Activated CD8-positive, alpha-beta memory T cell treated with anti-CD3 and anti-CD28 coated beads for 1 hour (primary cell): ENCODE measurements around the gene CLCF1.

ENCODE experiments used
- DNase-seq, 2 donors: peaks; one replicate each; pipeline ENCODE4 v3.0.0-alpha.2; 2020; ENCODE audit warnings: low read depth in 1 of 2; ENCODE audit errors: extremely low read depth in 1 of 2

Gene CLCF1

DNA sequence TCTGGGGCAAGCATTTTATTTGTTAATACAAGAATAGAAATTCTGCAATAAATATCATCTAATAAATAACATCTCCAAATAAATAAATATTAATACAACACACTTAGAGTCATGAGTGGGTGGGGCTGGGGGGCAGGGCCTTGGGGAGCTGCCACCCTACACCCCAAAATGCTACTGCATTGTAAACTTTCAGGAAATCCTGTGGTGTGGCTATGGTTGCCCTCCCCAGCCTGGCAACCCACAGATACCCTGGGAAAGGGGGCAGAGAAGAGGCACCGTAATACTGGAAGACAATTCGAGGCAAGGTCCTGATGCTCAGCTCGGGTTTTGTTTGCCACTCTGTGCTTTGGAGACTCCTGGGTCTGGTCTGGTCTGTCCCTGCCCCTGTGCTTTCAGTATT, 9.2 kb downstream of the CLCF1 start:
- no peak for DNase-seq

DNA sequence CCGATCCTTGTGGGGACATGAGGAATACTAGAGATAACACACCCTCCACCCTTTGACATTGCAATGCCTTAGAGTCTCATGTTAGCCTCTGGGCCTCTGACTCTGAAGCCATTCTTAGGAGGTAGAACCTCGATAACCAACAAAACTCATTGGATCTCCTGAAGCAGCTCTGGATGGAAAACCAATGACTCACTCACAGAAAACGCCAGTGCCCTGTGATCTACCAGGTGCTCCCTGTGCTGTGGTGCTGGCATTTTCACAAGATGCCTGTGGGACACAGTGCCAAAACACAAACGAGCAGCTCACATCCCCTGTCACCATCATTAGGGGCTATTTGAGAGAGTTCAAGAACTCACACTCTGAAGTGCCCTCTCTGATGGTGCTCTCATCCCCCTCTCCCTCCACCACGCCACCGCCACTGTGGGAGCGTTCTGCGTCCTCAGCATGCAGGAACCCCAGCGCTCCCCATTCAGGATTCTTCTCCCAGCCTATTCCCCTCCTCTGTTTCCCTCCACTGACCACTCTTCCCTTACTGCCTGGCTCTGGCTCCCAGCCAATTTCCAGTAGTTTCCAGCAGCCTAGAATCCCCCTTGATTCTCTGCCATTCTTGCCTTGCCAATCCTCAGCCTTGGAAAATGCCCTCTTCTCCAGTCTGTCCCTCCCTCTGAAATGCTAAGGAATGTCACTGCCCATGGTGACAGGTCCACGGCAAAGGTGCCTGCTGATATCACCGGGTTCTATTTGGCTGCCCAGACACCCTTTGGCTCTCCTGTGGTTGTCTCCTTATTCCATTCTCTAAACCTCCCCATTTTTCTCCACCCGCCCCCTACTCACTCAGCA, 15.3 kb downstream of the CLCF1 start:
- no peak for DNase-seq

DNA sequence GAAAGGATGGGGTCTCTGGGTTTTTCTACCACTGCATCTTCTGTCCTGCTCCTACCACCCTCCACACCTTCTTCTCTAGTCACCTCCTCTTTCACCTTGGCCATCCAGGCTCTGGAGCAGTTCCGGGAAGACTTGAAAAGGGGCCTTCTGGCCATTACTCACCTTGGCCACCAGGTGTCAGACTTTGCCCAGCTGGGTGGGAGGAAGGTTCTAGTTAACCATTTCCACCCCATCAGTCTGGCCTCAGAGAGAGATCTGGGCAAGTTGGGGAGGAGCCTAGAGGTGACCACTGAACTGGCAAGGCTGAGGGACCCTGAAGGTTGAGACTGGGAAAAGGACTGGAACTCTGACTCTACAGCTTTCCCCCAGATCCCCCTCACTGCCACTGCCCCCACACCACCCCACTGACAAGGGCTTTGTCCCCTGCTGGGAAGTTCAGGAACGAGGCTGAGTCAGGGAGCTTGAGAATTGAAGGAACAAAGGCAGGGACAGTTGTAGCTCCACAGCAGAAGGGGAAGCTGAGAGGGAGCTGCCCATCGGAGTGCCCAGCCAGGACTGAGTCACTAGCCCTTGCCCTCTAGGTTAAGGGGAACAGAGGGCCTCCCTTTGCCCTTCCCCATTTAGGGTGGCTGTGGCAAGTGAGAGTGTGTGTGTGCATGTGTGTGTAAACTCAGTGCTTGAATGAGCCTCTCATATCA, 16.4 kb downstream of the CLCF1 start:
- DNase-seq: peak; percentile 25 to 51

DNA sequence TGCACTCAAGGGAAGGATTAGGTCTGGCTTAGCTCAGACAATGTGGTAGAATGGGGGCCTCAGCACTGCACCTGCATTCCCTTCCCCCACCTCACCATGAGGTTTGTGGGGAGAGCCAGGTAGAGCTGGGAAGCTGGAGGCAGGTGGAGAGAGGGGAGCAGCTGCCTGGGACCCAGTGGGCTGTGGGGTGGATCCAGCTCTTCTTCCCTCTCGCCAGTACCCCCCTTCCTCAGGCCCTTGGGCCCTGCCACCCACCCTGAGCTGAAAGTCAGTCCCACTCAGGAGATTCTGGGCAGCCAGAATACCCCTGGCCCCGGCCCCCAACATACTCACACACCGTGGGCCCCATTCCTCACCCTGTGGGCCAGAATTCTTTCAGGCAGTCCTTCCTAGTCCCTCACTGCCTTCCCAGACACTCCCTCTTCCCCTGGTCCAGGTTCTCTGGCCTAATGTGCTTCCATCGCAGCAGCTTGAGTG, 17.0 kb downstream of the CLCF1 start:
- DNase-seq: no peak

DNA sequence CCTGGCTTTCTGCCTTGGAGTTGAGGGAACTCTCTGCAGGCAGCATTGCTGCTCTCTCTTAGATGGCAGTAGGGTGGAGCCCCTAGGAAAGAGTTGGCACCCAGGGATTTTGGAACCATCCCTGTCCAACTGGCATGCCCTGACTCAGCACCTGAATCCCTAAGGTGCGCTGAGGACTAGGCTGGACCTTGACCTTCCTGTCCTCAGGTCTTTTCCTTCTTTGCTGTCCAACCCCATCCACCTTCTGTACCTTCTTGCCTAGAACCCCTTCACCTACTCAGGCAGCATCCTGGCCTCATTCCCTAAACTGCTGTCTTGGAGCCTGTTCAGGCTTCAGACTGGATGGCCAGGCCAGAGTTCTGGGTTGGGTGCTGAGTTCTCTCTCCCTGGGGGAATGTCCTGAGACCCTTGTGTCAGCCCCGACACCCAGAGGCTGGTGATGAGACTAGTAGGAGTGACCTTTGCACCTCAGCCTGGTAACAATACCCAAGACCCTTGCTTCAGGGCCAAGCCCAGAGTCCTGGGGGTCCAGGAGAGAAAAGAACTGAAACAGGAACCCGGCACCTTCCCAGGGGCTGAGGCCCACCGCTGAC, 17.5 kb downstream of the CLCF1 start:
- no peak for DNase-seq

DNA sequence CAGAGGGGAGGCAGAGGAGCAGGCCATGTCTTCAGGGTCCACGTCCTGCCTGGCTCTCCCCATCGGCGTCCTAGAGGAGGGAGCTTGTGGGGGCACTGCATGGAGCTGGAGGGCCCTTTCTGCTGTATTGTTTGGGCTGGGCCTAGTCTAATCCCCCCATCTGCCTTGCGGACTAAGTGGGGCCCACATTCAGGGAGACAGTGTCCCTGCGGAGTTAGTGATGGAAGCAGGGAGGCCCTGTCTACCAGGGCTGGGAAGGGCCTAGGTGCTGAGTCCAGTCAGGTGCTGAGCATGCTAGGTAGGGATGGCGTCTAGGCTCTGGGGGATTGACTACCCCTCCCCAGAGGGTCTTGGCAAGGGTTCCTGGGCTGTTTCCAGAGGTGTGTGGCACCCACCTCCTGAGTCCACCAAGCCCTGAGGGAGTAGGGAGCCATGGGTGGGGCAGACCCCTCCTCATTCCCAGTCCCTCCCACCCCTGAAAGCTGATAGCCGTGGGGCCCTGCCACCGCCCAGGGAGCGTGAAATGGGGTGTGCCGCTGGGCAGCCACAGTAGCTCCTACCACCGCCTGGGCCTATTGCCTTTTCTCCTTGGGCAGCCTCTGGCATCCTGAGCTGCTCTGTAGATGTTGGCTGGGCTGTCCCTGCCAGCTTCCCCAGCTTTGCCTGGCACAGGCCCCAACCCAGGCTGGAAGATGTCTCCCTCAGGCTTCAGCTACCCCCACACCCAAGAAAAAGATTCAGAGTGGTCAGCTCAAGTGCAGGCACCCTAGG, 18.2 kb downstream of the CLCF1 start:
- no peak for DNase-seq

DNA sequence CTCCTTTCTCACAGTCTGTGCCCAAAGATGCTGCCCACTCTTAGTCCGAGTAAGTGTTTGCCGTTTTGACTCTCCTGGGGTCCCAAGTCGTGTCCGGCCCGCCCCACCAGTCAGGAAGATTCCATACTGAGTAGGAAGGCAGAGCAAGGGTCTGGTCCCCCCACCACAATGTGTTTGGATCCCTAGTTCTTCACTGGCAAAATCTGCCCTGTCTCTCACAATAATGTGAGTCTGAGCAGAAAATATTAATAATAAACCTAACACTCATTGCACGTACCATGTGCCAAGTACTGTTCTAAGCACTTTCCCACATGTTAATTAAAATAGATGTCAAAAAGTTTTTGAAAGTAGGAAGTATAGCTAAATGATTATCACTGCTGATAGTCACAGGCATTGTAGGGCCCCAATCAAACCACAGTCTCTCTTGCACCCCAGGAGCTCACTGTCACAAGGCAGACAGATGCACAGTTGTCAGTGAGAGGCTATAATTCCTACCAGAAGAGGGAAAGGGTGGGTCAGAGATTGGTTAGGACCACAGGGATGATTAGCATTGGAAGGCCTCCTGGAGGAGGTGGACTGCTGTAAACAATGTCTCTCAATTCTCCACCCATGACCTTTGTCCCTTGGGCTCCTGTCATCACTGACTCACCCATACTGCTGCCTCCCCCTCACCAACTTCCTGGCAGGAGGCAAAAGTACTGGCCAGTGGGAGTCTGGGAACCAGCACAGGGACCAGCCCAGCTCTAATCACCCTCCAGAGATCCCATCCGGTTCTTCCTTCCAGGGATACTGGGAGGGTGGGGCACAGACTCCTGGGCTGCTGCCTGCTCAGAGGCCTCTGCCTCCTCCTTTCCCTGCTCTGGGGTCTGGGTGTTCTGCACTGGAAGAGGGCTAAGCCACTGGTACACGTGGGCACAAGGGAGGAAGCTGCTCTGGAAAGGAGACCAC, 19.0 kb downstream of the CLCF1 start:
- no peak for DNase-seq

DNA sequence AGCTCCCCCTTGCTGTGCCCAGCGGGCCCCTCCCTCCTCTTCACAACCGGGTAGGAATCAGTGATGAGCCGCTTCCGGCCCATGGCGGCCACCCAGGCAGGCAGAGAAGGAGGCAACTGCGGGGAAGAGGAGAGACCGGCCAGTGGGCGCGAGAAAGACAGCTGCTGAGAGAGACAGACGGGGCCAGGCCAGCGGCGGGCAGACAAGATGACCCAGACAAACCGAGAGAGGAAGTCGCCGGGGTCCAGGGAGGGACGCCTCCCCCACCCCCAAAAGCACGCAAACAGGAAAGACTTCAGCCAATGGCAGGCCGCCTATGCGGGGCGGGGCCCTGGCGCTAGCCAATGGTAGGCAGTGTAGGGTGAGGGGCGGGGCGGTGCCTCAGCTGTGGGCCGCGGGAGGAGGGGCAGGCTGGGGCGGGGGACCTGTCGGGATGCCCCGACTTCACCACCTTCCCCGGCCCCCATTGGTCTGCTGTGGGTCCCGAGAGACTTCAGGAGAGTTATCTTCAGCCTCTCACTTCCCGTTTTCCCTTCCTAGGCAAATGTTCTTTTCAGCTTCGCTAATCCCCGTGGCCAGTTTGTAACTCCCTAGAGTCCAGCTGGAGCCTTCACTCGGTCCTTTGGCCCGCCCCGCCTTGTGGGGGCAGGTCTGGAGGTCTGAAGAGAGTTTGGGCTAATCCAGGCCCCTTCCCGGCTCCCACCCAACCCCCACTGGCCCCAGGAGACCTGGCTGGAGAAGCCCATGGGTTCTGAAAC, 19.9 kb downstream of the CLCF1 start, which contains the start of gene POLD4:
Gene POLD4, minus strand, starts transcription at position 230 of the 758 bp plus-strand sequence. Its CDS starts 147 bp downstream, at position 83.
- peak; percentile 83 to 96 for DNase-seq

DNA sequence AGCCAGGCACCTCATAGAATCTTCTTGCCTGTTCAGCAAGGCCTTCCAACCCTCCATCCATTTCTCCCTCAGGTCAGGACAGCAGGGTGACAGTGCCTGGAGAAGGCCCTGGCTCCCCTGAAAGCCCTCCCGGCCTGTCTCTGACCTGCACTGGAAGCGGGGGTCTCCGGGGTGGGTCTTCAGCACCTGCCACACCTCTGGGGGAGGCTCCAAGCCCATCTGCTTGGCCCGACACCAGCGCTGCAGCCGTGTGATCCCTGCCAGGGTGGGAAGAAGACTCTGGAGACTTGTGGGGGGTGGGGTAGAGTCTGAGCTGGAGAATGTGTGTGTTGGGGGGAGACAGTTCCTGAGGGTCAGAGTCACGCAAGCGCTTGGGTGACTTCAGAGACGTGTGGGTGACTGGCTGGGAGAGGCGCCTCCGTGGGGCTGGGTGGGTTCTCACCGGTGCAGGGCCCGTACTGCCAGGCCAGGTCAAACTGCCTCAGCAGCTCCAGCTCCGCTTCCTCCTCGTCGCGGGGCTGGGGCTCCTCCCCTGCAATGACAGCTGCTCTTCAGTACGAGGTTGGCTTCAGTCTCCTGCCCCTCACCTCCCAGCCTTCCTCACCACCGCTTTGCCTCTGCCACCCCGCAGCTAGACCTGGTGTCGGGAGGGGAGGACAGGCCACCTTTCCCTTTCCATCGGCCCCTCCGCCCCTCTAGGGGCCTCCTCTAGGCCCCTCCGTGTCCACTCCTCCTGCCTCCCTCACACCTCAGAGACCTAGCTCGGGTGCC, 20.7 kb downstream of the CLCF1 start:
- no peak for DNase-seq

DNA sequence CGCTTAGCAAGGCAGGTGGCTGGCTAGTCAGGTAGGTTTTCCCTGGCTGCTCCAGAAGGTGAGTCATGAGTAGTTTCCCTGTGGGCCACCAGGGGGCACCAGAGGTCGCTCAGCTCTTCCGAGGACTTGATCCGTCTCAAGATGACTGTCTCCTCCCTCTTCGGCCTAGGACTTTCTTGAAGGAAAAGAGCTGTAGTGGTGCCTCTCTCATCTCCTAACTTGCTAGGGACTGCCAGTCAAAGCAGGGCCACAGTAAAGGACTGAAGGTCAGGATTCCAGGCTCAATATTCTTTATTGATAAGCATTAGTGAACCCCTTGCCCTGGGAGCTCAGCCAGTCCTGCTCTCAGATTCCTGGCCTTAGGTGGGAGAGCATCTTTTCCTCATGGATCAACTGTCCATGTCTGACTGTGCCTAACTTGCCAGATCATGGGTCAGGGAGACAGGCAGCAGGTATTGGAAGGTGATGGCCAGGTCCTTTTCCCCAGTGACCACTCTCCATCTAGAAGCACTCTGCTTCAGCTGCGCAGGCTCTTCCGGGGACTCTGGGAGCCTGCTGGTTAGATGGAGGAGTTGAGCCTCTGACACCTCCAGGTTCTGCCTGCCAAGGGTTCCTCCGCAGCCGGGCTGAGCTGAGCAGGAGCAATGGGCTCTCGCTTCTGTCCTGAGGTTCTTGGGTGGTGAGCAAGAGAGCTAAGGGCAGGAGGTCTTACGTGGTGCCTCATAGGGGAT, 22.0 kb downstream of the CLCF1 start:
- DNase-seq: peak; percentile 30 to 51

DNA sequence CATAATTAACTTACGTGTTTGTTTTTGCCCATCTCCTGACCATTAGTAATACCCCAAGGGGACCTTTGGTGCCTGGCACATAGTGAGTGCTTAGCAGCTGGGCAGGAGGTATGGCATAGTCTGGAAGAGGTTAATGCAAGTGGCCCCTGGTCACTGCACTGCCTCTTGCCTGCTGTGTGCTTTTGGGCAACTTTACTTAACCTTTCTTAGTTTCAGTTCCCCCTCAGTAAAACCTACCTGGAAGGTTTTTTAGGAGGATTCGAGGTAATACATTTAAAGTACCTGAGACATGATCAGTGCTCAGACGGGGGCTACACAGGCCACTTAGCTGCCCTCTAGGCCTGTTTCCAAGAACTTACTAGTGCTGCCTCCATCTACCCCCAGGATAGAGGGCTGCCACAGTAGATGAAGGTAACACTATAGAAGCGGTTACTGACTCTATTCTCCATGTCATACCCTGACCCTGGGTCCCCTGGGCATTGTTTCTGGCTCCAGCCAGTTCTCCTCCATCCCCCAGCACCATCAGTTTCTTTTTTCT, 23.4 kb downstream of the CLCF1 start:
- no peak for DNase-seq

DNA sequence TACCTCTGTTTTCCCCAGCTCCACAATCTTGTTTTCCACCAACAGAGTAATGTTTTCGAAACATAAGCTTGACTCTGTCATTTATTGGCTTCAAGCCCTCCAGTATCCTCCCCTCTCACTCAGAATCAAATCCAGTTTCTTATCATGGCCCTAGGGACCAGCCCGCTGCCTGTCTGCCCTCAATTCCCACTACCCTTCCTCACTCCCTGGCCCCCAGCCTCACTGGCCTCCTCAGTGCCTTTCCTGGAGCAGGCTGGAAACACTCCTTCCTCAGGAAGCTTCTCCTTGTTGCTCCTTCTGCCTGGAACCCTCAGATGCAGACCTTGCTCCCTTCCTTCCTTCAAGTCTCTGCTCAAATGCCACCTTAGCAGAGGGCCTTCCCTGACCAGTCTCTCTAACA, 23.9 kb downstream of the CLCF1 start:
- DNase-seq: no peak

DNA sequence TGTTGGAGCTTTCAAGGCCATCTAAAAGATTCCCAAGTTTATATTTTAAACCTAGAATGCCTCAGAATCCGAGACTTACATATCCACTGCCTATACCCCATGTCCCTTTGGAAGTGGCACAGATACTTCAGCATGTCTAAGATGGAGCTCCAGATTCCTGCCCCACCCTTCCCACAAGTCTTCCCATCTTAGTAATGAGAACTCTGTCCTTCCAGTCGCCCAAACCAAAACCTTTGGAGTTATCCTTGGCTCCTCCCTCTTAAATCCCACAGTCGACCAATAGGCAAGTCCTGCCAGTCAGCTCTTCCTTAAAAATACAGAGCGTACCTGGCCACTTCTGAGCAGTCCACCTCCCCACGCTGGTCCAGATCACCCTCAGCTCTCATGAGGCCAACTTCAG, 24.4 kb downstream of the CLCF1 start:
- DNase-seq: no peak

DNA sequence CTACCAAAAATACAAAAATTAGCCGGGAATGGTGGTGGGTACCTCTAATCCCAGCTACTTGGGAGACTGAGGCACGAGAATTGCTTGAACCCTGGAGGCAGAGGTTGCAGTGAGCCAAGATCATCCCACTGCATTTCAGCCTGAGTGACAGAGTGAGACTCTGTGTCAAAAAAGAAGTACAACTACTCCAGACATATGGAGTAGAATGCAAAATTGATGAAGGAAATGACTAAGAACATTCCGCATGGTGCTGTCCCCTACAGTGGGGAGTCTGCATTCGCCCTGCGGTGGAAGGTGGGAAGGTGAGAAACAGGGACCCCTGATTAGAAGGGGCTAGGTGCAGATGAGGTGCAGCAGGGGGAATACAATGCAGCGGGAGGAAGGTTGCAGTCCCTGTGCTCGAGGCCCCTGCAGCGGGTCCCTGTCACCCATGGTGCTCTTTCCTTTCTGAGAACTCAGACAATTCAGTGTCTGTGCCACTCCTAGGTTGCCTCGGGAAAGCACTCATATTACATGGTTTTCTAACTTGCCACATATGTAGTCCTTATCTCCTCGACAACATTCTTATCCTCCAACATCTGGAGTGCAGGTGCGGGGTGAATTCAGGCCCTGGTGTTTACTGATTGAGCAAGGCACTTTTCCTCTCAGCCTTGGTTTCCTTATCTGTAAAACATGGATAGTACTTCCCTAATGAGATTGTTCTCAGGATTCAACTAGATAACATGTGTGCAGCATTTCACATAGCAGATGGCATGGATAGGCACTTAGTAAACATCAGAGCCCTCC, 25.2 kb downstream of the CLCF1 start:
- no peak for DNase-seq

DNA sequence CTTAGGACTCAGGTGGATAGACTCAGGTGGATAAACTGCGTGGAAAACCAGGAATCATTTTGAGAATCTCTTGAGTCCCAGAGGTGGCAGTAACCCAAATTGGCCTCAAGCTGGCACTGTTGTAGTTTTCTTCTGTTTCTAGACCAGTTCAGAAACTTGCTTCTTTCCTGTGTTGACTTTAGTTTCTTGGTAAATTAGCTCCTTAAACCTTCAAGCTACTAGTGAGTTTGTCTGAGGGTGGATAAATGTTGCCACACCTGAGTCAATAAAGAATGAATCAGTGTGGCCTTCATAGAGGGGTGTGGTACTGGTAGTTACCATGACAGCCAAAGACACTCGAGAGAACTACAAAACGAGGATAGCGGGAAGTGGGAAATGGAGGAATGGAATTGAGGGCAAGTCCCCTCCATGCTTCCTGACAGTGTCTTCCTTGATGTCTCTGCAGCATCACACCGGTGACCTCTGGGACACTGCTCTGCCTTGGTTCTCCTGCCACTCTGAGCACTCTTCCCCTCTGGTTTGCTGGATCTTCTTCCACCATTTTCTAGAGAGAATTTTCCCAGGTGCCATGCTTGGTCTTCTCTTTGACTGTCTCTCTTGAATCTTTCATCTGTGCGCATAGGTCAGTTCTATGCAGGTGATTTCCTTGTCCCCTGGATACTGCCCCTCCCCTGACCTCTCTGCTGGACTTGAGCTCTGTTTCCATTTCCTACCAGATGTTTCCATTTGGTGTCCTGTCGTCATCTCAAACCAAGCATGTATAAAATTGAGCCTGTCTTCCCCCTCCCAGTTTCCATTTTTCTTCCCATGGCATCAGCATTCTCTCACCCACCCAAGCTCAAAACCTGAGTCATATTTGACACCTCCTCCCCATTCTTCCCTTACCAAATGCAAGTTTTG, 27.2 kb downstream of the CLCF1 start:
- DNase-seq: no peak
